ENCODE results near the gene MAPK8IP3.
"Not testable (repeated sequence)": the region's sequence is repeated elsewhere in the genome, so short reads cannot be mapped to it uniquely, and the experiment has no call there.

MAPK8IP3 gene

DNA sequence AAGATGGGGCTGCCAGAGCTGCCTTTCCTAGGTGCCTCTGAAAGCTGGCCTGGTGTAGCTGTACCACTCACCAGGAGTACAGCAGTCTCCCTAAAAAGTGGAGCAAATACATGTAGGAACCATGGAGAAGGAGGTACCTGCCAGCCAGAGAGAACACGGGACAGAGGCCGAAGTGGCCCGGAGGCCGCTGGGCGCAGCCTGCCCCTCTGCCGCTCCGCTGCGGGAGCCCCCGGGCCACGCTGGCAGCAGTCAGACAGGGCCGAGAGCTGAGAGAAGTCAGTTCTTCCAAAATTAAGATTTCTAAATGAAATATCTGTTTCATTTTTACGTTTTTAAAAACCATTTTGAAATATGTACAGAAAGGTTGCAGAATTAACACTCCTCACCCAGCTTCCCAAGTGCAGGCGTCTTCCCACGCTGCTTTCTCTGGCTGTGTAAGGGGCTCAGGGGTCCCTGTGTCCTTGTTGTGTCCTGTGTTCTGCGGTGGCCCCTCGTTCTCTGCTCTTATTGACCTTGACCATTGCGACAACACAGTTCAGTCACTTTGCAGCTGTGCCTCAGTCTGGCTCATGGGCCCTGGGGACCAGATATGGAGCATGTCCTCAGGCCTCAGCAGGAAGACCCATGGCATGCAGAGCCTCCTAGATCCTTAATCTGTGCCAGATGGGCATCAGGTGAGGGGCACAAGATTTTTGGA is 5.0 kb downstream of the MAPK8IP3 start:
- no peak for DNase-seq

GRCh38 chr16:1712791-1713261 is 6.8 kb downstream of the MAPK8IP3 start:
- no peak for DNase-seq

- DNase-seq, result no peak
Observed at GRCh38 chr16:1713331-1713730, 7.3 kb downstream of the MAPK8IP3 start.

- DNase-seq, result no peak
Observed at GRCh38 chr16:1713933-1714332, 7.9 kb downstream of the MAPK8IP3 start.

DNA sequence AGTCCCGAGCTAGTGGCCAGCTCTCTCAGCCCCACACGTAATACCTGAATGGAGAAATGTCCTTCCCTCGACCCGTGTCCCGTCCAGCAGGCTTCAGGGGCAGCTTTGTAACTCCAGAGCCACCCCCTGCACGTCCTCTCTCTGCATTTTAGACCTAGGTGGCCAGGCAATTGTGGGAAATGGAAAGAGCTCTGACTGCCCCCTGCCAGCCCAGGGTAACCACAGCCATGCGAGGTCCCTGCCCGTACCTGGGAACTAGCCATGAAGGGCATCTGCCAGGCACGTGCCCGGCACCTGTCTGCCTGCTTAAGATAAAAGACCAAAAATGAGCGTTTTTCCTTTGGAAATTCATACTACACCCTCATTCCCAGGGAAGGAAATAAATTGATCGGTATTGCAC is 9.2 kb downstream of the MAPK8IP3 start:
- no peak for DNase-seq

DNA sequence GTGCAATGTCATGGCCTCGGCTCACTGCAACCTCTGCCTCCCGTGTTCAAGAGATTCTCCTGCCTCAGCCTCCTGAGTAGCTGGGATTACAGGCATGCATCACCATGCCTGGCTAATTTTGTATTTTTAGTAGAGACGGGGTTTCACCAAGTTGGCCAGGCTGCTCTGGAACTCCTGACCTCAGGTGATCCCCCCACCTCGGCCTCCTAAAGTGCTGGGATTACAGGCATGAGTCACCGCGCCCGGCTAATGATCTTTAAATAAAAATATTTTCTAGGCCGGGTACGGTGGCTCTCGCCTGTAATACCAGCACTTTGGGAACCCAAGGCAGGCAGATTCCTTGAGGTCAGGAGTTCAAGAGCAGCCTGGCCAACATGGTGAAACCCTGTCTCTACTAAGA is 12.2 kb downstream of the MAPK8IP3 start:
- DNase-seq, result not testable (repeated sequence)

DNA sequence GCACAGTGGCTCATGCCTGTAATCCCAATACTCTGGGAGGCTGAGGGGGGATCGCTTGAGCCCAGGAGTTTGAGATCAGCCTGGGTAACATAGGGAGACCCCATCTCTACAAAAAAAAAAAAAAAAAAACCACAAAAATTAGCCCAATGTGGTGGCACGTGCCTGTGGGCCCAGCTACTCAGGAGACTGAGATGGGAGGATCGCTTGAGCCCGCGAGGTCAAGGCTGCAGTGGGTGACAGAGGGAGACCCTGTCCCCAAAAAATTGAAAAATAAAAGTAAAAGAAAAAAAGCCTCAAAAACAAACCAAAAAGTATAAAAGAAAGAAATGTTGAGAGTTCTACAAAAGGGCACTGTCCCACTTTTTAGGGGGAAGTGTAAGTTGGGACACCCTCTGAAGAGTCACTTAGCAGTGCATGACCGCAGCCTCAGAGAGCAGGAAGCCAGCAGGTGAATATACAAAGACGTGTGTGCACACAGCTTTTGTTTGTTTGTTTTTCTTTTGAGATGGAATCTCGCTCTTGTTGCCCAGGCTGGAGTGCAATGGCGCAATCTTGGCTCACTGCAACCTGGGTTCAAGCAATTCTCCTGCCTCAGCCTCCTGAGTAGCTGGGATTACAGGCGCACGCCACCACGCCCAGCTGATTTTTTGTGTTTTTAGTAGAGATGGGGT is 13.7 kb downstream of the MAPK8IP3 start:
- DNase-seq, result not testable (repeated sequence)

- DNase-seq, result no peak
Observed at GRCh38 chr16:1721372-1721771, 15.4 kb downstream of the MAPK8IP3 start.

DNA sequence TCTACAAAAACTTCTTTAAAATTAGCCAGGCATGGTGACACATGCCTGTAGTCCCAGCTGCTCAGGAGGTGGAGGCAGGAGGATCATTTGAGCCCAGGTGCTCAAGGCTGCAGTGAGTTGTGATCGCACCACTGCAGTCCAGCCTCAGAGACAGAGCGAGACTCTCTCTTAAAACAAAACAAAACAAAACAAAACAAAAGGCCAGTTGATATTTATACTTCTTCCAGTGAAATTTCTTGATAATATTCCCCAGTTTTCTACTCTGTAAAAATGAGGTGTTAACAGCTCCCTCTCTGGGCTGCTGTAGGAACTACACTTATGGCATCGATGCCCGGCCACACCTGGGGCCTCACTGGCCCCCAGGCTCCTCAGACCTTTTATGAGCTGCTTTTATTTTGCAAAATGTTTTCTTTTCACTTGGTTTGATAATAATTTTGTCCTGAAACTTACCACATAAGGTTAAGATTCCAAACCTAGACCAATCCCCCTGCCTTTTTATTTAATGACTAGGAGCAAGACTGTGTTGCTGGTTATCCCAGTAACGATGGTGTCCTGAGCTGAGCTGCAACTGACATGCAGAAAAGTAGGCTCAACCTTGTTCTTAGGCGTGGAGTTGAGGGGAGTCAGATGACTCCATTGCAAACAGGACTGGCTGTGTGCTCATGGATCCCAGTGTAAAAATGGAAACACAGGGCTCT is 17.6 kb downstream of the MAPK8IP3 start:
- peak; percentile 44 for DNase-seq

DNA sequence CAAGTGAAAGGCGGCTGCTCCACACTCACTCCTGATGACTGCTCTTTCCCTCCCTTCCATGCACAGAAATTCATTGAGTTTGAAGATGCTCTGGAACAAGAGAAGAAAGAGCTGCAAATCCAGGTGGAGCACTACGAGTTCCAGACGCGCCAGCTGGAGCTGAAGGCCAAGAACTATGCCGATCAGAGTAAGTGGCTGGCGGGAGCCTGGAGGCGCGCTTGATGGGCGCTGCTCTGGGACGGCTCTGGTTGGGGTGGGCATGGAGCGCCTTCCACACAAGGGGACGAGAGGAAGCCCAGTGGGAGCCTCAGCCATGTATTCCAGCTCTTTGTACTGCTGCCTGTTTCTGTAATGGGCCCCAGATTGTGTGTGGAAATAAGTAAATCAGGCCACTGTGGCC is 18.5 kb downstream of the MAPK8IP3 start:
- no peak for DNase-seq

DNA sequence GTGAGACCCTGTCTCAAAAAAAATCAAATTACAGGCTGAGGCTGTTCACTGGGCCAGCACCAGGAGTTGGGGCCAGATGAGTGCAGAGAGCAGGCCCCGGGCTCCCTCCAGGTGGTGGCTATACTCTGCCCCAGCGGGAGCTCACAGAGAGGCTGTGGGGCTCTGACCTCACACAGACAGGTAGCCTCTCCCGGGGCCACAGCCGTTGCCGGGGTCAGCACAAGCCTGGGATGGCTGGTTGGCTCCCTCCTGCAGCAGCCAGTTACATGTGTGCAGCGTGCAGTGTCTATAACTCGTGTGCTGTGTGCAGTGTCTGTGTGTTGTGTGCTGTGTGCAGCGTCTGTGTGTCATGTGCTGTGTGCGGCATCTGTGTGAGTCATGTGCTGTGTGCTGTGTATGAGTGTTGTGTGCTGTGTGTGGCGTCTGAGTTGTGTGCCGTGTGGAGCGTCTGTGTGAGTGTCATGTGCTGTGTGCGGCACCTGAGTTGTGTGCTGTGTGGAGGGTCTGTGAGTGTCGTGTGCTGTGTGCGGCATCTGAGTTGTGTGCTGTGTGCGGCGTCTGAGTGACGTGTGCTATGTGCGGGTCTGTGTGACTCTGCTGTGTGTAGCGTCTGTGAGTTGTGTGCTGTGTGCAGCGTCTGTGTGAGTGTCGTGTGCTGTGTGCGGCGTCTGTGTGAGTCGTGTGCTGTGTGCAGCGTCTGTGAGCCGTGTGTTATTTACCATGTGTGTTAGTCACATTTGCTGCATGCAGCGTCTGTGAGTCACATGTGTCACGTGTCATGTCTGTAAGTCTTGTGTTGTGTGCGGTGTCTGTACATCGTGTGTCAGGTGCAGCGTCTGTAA is 20.9 kb downstream of the MAPK8IP3 start:
- DNase-seq, result no peak

GRCh38 chr16:1727651-1728624 is 21.9 kb downstream of the MAPK8IP3 start:
- no peak for DNase-seq

DNA sequence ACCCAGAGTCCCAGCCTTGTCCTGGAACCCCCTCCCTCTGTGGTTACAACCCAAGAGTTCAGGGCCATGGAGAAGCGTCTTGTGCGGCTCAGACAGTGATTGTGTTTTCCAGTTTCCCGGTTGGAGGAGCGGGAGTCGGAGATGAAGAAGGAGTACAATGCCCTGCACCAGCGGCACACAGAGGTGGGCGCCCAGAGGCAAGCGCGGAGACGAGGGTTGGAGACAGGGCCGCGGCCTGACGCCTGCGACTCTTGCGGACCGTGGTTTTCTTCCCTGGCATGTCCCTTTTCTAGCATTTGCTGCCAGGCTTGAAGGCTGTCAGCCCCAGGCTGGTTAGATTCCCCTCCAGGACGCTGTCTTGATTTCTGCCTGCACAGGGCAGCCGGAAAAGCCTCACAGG is 23.0 kb downstream of the MAPK8IP3 start:
- no peak for DNase-seq

- no peak for DNase-seq
Observed at GRCh38 chr16:1729445-1729844, 23.4 kb downstream of the MAPK8IP3 start.

GRCh38 chr16:1731073-1731472 is 25.1 kb downstream of the MAPK8IP3 start:
- DNase-seq, result no peak

DNA sequence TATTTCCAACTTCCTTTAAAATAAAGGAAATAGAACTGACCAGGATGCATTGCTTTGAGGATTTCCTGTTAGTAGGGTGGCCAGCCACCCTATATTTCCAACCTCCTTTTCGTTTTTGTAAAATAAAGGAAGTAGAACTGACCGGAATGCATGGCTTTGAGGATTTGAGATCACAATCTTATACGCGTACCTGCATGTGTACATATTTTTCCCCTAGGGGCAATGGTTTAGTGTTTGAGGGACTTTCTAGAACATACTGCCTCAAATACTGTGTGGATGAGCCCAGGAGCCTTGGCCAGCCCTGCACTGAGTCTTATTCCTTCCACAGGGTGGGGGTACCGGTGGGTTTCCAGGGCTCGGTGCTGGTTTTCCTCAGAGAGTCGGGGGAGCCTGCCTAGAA is 25.6 kb downstream of the MAPK8IP3 start:
- no peak for DNase-seq

GRCh38 chr16:1732071-1732470 is 26.1 kb downstream of the MAPK8IP3 start:
- no peak for DNase-seq

DNA sequence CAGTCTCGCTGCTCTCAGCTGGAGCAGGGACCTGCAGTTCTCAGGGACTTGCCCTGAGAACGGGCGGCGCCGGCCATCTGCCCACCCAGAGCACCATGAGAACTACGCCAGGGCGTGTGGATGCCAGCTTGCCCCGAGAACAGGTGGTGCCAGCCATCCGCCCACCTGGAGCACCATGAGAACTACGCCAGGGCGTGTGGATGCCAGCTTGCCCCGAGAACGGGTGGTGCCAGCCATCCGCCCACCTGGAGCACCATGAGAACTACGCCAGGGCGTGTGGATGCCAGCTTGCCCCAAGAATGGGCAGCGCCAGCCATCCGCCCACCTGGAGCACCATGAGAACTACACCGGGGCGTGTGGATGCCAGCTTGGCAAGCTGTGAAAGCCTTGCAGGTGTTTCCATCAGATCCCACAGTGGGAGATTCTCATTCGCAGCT is 26.6 kb downstream of the MAPK8IP3 start:
- DNase-seq, result not testable (repeated sequence)

GRCh38 chr16:1734123-1734522 is 28.1 kb downstream of the MAPK8IP3 start:
- DNase-seq, result no peak

- no peak for DNase-seq
Observed at GRCh38 chr16:1734816-1735215, 28.8 kb downstream of the MAPK8IP3 start.

DNA sequence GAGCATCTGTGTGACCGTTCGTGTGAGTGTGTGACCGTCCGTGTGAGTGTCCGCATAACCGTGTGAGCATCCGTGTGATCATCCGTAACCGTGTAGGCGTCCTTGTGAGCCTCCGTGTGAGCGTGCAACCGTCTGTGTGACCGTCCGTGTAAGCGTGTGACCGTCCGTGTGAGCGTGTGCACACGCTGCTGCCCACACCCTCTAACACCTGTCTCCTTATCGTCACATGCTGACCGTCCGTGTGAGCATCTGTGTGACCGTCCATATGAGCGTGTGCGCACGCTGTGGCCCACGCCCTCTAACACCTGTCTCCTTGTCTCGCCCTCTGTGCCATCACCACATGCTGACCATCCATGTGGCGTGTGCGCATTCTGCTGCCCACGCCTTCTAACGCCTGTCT is 34.2 kb downstream of the MAPK8IP3 start:
- DNase-seq, result no peak
